HepG2 (cell line): ENCODE data around the gene NDRG3. TPM values are rescaled to one million over a fixed set of nuclear protein-coding genes. Genes with fewer than 3 reads are reported as not detected.

Experiments
- ARID5B ChIP-seq: IDR thresholded peaks from 2 replicates; pipeline ENCODE4 v1.4.0; 2020; ENCODE audit warnings: mild to moderate bottlenecking, missing genetic modification reagents
- CEBPG ChIP-seq: IDR thresholded peaks from 2 replicates; pipeline ENCODE4 v1.6.1; 2016
- FOXP1 ChIP-seq, 2 experiments: fragments of 450-650 bp in 1 of 2; IDR thresholded peaks; 2 replicates each; pipeline ENCODE4 v1.6.1; 2017 to 2018; ENCODE audit warnings: antibody characterized with exemption in 1 of 2
- GFI1 ChIP-seq: sonication (generic); formaldehyde crosslinking; IDR thresholded peaks from 2 replicates; pipeline ENCODE4 v1.5.0; 2020; ENCODE audit warnings: missing genetic modification reagents, mild to moderate bottlenecking, borderline replicate concordance
- GPBP1L1 ChIP-seq: sonication (generic); formaldehyde crosslinking; IDR thresholded peaks from 2 replicates; pipeline ENCODE4 v1.5.0; 2020; ENCODE audit warnings: mild to moderate bottlenecking, missing genetic modification reagents
- IRF1 ChIP-seq: sonication (generic); formaldehyde crosslinking; IDR thresholded peaks from 2 replicates; pipeline ENCODE4 v1.4.0; 2020; ENCODE audit warnings: low read depth, mild to moderate bottlenecking, missing genetic modification reagents
- NFE2 ChIP-seq: sonication (generic); formaldehyde crosslinking; IDR thresholded peaks from 2 replicates; pipeline ENCODE4 v1.4.0; 2020; ENCODE audit warnings: missing genetic modification reagents
- NR2F6 ChIP-seq, 2 experiments: IDR thresholded peaks; 2 replicates each; pipeline ENCODE4 v1.6.1; 2016; ENCODE audit warnings: antibody characterized with exemption in 1 of 2, mild to moderate bottlenecking in 1 of 2
- PHF8 ChIP-seq: sonication (generic); formaldehyde crosslinking; IDR thresholded peaks from 2 replicates; pipeline ENCODE4 v1.5.0; 2020; ENCODE audit warnings: missing genetic modification reagents
- POLR2G ChIP-seq: fragments of 200-400 bp; formaldehyde crosslinking; IDR thresholded peaks from 2 replicates; pipeline ENCODE4 v1.6.1; 2018; ENCODE audit warnings: mild to moderate bottlenecking, low read depth, low read length, moderate library complexity
- SIN3A ChIP-seq: IDR thresholded peaks from 2 replicates; pipeline ENCODE4 v1.6.1; 2011; ENCODE audit warnings: low read depth, mild to moderate bottlenecking, control low read depth, low read length, borderline replicate concordance
- SSRP1 ChIP-seq: IDR thresholded peaks from 2 replicates; pipeline ENCODE4 v1.6.1; 2016; ENCODE audit warnings: control low read depth
- ZMYM4 ChIP-seq: sonication (generic); formaldehyde crosslinking; IDR thresholded peaks from 2 replicates; pipeline ENCODE4 v1.8.1; 2023; ENCODE audit warnings: mild to moderate bottlenecking, missing genetic modification reagents
- ZNF224 ChIP-seq: sonication (generic); formaldehyde crosslinking; IDR thresholded peaks from 2 replicates; pipeline ENCODE4 v1.5.0; 2020; ENCODE audit warnings: mild to moderate bottlenecking, missing genetic modification reagents
- ZNF841 ChIP-seq: sonication (generic); formaldehyde crosslinking; IDR thresholded peaks from 2 replicates; pipeline ENCODE4 v1.8.1; 2023; ENCODE audit warnings: missing genetic modification reagents, borderline replicate concordance
- polyA plus RNA-seq, 8 experiments: library from polyadenylated mRNA; depleted of rRNA in 3 of 8; stranded (reverse) in 7 of 8; unstranded in 1 of 8; fragments of >200 nt; fragmentation: Illumina TruSeq in 4 of 8; extraction: Trizol in 4 of 8; gene quantifications; 2 replicates each; pipeline versions ENCODE4 v1.2.1 to v1.2.3, GENCODE V29; 2011 to 2016; ENCODE audit warnings: low read depth in 4 of 8, missing spikeins in 1 of 8, mixed read lengths in 1 of 8; ENCODE audit not compliant: insufficient read depth in 1 of 8
- total RNA-seq, 5 experiments: library from RNA; depleted of rRNA; stranded (reverse); fragments of >200 nt; fragmentation: Illumina TruSeq; extraction: Trizol; gene quantifications; 2 replicates each; pipeline ENCODE4 v1.2.3, GENCODE V29; 2016; ENCODE audit warnings: low read depth in 1 of 5
- TF ChIP-seq, protein P1 (sequence below): sonication (generic); formaldehyde crosslinking; IDR thresholded peaks from 2 replicates; pipeline ENCODE4 v1.4.0; 2020; ENCODE audit warnings: mild to moderate bottlenecking, missing genetic modification reagents
- TF ChIP-seq, protein P2 (sequence below): sonication (generic); formaldehyde crosslinking; IDR thresholded peaks from 2 replicates; pipeline ENCODE4 v1.4.0; 2020; ENCODE audit warnings: missing genetic modification reagents

NDRG3 gene
- total and polyA plus RNA-seq, 2 of the 13 experiments (the other 11 are each of a cell fraction or from before 2014, with no cell fraction given), result 36.0 to 40.5 TPM

- no peak for TF ChIP-seq GPBP1L1 (CRISPR knock-in tag)
- no peak for TF ChIP-seq SIN3A
- TF ChIP-seq CEBPG (CRISPR knock-in tag), result peak; percentile 86
- TF ChIP-seq, protein P1, sequence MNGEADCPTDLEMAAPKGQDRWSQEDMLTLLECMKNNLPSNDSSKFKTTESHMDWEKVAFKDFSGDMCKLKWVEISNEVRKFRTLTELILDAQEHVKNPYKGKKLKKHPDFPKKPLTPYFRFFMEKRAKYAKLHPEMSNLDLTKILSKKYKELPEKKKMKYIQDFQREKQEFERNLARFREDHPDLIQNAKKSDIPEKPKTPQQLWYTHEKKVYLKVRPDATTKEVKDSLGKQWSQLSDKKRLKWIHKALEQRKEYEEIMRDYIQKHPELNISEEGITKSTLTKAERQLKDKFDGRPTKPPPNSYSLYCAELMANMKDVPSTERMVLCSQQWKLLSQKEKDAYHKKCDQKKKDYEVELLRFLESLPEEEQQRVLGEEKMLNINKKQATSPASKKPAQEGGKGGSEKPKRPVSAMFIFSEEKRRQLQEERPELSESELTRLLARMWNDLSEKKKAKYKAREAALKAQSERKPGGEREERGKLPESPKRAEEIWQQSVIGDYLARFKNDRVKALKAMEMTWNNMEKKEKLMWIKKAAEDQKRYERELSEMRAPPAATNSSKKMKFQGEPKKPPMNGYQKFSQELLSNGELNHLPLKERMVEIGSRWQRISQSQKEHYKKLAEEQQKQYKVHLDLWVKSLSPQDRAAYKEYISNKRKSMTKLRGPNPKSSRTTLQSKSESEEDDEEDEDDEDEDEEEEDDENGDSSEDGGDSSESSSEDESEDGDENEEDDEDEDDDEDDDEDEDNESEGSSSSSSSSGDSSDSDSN (CRISPR knock-in tag), result peak; percentile 45; the same call in 1 of the 2 replicates
- TF ChIP-seq ZNF224 (CRISPR knock-in tag), result 0 out of 2 replicates have a peak, but pooled peaks have one; percentile 35
- peak; percentile 43 for TF ChIP-seq ARID5B (CRISPR knock-in tag)
- no peak for TF ChIP-seq NR2F6 (IDR thresholded peaks at IDR 0.05)
- 0 out of 2 replicates have a peak, but pooled peaks have one; percentile 48 for TF ChIP-seq NR2F6 (CRISPR knock-in tag; IDR thresholded peaks at IDR 0.05)
- no peak for TF ChIP-seq ZNF841 (CRISPR knock-in tag)
- no peak for TF ChIP-seq NFE2 (CRISPR knock-in tag)
- peak; percentile 75 for TF ChIP-seq GFI1
- TF ChIP-seq FOXP1 (IDR thresholded peaks at IDR 0.05), result no peak
- TF ChIP-seq FOXP1 (CRISPR knock-in tag; IDR thresholded peaks at IDR 0.05), result peak; percentile 20; the same call in 1 of the 2 replicates
- TF ChIP-seq POLR2G, result 0 out of 2 replicates have a peak, but pooled peaks have one; percentile 51
- no peak for TF ChIP-seq IRF1 (CRISPR knock-in tag)
- TF ChIP-seq ZMYM4 (CRISPR knock-in tag), result 0 out of 2 replicates have a peak, but pooled peaks have one; percentile 18
- TF ChIP-seq SSRP1 (CRISPR knock-in tag), result peak; percentile 67; the same call in 1 of the 2 replicates
- TF ChIP-seq, protein P2, sequence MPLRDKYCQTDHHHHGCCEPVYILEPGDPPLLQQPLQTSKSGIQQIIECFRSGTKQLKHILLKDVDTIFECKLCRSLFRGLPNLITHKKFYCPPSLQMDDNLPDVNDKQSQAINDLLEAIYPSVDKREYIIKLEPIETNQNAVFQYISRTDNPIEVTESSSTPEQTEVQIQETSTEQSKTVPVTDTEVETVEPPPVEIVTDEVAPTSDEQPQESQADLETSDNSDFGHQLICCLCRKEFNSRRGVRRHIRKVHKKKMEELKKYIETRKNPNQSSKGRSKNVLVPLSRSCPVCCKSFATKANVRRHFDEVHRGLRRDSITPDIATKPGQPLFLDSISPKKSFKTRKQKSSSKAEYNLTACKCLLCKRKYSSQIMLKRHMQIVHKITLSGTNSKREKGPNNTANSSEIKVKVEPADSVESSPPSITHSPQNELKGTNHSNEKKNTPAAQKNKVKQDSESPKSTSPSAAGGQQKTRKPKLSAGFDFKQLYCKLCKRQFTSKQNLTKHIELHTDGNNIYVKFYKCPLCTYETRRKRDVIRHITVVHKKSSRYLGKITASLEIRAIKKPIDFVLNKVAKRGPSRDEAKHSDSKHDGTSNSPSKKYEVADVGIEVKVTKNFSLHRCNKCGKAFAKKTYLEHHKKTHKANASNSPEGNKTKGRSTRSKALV (CRISPR knock-in tag), result 0 out of 2 replicates have a peak, but pooled peaks have one; percentile 46
- TF ChIP-seq PHF8 (CRISPR knock-in tag), result peak; percentile 41; the same call in 1 of the 2 replicates
These were observed 98.4 kb downstream of the NDRG3 start (continued) for GRCh38 chr20:36647196-36648121.
